Neuronal stem cell (in vitro differentiated cells): ENCODE results near the gene STAB1.

Source experiments
- DNase-seq: peaks from one replicate; pipeline ENCODE4 v3.0.0-alpha.2; 2013; ENCODE audit warnings: low spot score
- H2AFZ ChIP-seq: one replicate; pipeline ENCODE4 v1.6.1; 2013; ENCODE audit warnings: mild to moderate bottlenecking, low read length, inconsistent platforms
- H2AK5ac ChIP-seq: 2 replicates; pipeline ENCODE4 v1.6.1; 2013; ENCODE audit warnings: low read depth, mild to moderate bottlenecking, inconsistent platforms, low read length, moderate library complexity, mixed read lengths
- H2BK120ac ChIP-seq: 2 replicates; pipeline ENCODE4 v1.6.1; 2013; ENCODE audit warnings: low read depth, mild to moderate bottlenecking, inconsistent platforms, low read length, moderate library complexity, mixed read lengths
- H2BK12ac ChIP-seq: one replicate; pipeline ENCODE4 v1.6.1; 2013; ENCODE audit warnings: low read length, inconsistent platforms
- H2BK15ac ChIP-seq: 2 replicates; pipeline ENCODE4 v1.6.1; 2013; ENCODE audit warnings: mild to moderate bottlenecking, low read length, inconsistent platforms, mixed read lengths
- H2BK5ac ChIP-seq: one replicate; pipeline ENCODE4 v1.6.1; 2013; ENCODE audit warnings: inconsistent platforms, mild to moderate bottlenecking, low read length, moderate library complexity
- H3K14ac ChIP-seq: one replicate; pipeline ENCODE4 v1.6.1; 2013; ENCODE audit warnings: low read length, inconsistent platforms
- H3K18ac ChIP-seq: 2 replicates; pipeline ENCODE4 v1.6.1; 2013; ENCODE audit warnings: low read length, inconsistent platforms
- H3K23ac ChIP-seq: 2 replicates; pipeline ENCODE4 v1.6.1; 2013; ENCODE audit warnings: low read depth, mild to moderate bottlenecking, mixed read lengths, low read length, inconsistent platforms; ENCODE audit not compliant: poor library complexity
- H3K27ac ChIP-seq: replicated peaks from 3 replicates; pipeline ENCODE4 v1.5.1; 2013; ENCODE audit warnings: low read length, inconsistent platforms
- H3K27me3 ChIP-seq, 3 experiments: 2 replicates each; pipeline ENCODE4 v1.6.1; 2013; ENCODE audit warnings: low read length in 3 of 3, mild to moderate bottlenecking in 2 of 3, inconsistent platforms in 1 of 3, low read depth in 1 of 3, mixed read lengths in 1 of 3, moderate library complexity in 1 of 3; ENCODE audit not compliant: control insufficient read depth in 3 of 3, insufficient read depth in 3 of 3
- H3K36me3 ChIP-seq, 2 donors: replicated peaks in 1 of 2; 2 replicates each; pipeline ENCODE4 v1.6.1; 2013; ENCODE audit warnings: low read length in 2 of 2; ENCODE audit not compliant: control insufficient read depth in 2 of 2, insufficient read depth in 2 of 2
- H3K4ac ChIP-seq: 2 replicates; pipeline ENCODE4 v1.6.1; 2013; ENCODE audit warnings: inconsistent platforms, mild to moderate bottlenecking, low read length, moderate library complexity
- H3K4me1 ChIP-seq, 2 donors: 1 replicate in 1 of 2; 2 replicates in 1 of 2; pipeline ENCODE4 v1.6.1; 2013; ENCODE audit warnings: low read length in 2 of 2, low read depth in 1 of 2; ENCODE audit not compliant: control insufficient read depth in 2 of 2, insufficient read depth in 1 of 2
- H3K4me2 ChIP-seq: one replicate; pipeline ENCODE4 v1.6.1; 2013; ENCODE audit warnings: mild to moderate bottlenecking, low read length, inconsistent platforms; ENCODE audit not compliant: insufficient read depth, poor library complexity, severe bottlenecking
- H3K4me3 ChIP-seq, 2 donors: 2 replicates each; pipeline ENCODE4 v1.5.1; 2013; ENCODE audit warnings: low read length in 2 of 2, mild to moderate bottlenecking in 2 of 2, inconsistent platforms in 1 of 2, moderate library complexity in 1 of 2
- H3K79me1 ChIP-seq: one replicate; pipeline ENCODE4 v1.6.1; 2013; ENCODE audit warnings: low read depth, mild to moderate bottlenecking, inconsistent platforms, low read length, moderate library complexity
- H3K9ac ChIP-seq: one replicate; pipeline ENCODE4 v1.6.1; 2013; ENCODE audit warnings: mild to moderate bottlenecking, low read depth, low read length, inconsistent platforms; ENCODE audit not compliant: poor library complexity
- H3K9me3 ChIP-seq, 2 donors: replicated peaks in 1 of 2; 2 replicates each; pipeline versions ENCODE3 to v1.6.1; 2013; ENCODE audit warnings: low read length in 2 of 2, mild to moderate bottlenecking in 2 of 2, inconsistent platforms in 1 of 2, low read depth in 1 of 2, mixed read lengths in 1 of 2, moderate library complexity in 1 of 2; ENCODE audit not compliant: control insufficient read depth in 2 of 2, insufficient read depth in 1 of 2
- H4K8ac ChIP-seq: one replicate; pipeline ENCODE4 v1.6.1; 2013; ENCODE audit warnings: low read depth, mild to moderate bottlenecking, inconsistent platforms, low read length, moderate library complexity
- H4K91ac ChIP-seq: one replicate; pipeline ENCODE4 v1.6.1; 2013; ENCODE audit warnings: low read length, low read depth, mild to moderate bottlenecking, inconsistent platforms; ENCODE audit not compliant: poor library complexity
- WGBS, 2 donors: extraction: QIAGEN DNeasy Blood & Tissue Kit; methylation state at CpG; one replicate each; pipeline ENCODE4 v1.1.7; 2013; ENCODE audit warnings: missing lambda C conversion rate in 2 of 2, mixed read lengths in 1 of 2; ENCODE audit not compliant: insufficient read length in 2 of 2, insufficient replicate concordance in 1 of 2; ENCODE audit errors: extremely low coverage in 2 of 2; 5-methylcytosine and 5-hydroxymethylcytosine counted together

Gene STAB1

DNA sequence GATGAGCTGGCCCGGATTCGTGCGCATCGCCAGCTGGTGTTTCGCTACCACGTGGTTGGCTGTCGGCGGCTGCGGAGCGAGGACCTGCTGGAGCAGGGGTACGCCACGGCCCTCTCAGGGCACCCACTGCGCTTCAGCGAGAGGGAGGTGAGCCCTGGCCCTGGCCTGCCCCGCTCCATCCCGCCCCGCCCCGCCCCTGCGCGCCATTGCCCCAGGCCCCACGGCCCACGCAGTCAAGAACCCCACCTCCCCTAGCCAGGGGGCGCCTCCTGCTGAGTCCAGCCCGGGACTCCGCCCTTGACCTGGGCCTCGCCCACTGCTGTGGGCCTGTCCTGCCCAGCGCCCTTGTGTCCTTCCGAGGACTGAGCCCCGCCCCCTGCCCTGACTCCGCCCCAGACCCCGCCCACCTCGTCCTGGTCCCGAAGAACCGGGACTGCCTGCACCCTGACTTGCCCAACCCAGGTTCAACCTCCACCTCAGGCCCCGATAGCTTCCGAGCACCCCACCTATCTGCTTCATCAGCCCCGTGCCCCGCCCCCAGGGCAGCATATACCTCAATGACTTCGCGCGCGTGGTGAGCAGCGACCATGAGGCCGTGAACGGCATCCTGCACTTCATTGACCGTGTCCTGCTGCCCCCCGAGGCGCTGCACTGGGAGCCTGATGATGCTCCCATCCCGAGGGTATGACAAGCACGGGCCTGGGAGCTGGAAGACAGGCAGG lies 23.7 kb downstream of the STAB1 start:
- no peak for DNase-seq
- no peak overlapping the region for H4K91ac ChIP-seq
- H3K27me3 ChIP-seq: peaks cover 2 to 30% (median 9%) of the 10 kb centered on the region in 3 experiments
- peak overlapping the region in 1 of 2 donors; percentile 73 for H3K4me3 ChIP-seq
- peak overlapping the region; percentile 92 for H4K8ac ChIP-seq
- peak overlapping the region; percentile 54 for H2BK15ac ChIP-seq
- H3K18ac ChIP-seq: peak overlapping the region; percentile 88
- peak overlapping the region; percentile 90 for H3K14ac ChIP-seq
- peaks cover 4 to 7% of the 10 kb centered on the region in 2 donors for H3K36me3 ChIP-seq
- H3K4ac ChIP-seq: peak overlapping the region; percentile 6
- no peak overlapping the region for H2AFZ ChIP-seq
- peak overlapping the region; percentile 34 for H3K4me2 ChIP-seq
- H2BK5ac ChIP-seq: no peak overlapping the region
- H3K27ac ChIP-seq: no peak overlapping the region
- no peaks in the 10 kb centered on the region for H3K9me3 ChIP-seq
- peak overlapping the region; percentile 46 for H3K9ac ChIP-seq
- H3K23ac ChIP-seq: peak overlapping the region; percentile 95
- H2AK5ac ChIP-seq: peak overlapping the region; percentile 25
- H3K4me1 ChIP-seq: peaks cover 0 to 6% of the 10 kb centered on the region in 2 donors
- H2BK12ac ChIP-seq: peak overlapping the region; percentile 73
- no peak overlapping the region for H2BK120ac ChIP-seq
- WGBS, 2 donors: no CpG with 5 or more reads among the region's 50 CpGs
- H3K79me1 ChIP-seq: peaks cover 2% of the 10 kb centered on the region

DNA sequence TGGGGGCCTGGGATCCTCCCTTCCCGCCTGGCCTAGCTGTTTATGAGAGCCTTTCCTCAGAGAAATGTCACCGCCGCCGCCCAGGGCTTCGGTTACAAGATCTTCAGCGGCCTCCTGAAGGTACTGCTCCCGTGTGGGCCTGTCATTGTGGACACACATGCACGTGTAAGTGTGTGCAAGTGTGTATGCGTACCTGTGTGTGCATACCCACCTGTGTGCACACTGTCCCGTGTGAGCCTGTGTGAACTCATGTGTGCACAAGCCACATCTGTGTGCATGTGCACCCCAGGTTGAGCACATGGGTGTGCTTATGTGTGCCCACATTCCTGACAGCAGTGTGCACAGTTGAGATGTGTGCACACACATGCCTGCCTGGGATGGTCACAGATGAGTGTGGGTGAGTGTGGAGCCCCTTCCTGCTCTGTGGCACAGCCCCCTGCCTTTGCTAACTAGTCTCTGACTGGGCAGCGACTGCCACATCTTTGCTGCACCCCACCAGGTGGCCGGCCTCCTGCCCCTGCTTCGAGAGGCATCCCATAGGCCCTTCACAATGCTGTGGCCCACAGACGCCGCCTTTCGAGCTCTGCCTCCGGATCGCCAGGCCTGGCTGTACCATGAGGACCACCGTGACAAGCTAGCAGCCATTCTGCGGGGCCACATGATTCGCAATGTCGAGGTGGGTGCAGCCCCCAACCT lies 24.5 kb downstream of the STAB1 start:
- no peak overlapping the region for H4K8ac ChIP-seq
- no CpG with 5 or more reads among the region's 22 CpGs for WGBS, 2 donors

DNA sequence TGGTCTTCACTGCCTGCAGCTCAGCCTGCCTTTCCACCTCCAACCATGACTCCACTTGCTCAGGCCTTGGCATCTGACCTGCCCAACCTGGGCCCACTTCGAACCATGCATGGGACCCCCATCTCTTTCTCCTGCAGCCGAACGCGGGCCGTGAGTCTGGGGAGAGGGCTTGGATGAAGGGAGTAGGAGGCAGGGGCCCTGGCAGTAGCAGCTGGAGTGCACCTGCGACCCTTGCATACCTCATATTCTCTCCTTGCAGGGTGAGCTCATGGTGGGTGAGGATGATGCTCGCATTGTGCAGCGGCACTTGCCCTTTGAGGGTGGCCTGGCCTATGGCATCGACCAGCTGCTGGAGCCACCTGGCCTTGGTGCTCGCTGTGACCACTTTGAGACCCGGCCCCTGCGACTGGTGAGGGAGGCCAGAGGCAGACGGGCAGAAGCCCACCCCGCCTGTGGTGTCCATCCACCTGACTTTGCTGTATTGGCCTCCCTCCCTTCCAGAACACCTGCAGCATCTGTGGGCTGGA lies 25.1 kb downstream of the STAB1 start:
- Histone ChIP-seq H4K91ac (no peak overlapping the region), H2AFZ (no peak overlapping the region), H4K8ac (no peak overlapping the region), H2BK120ac (no peak overlapping the region), H3K9ac (peak overlapping the region; percentile 44), H3K4me2 (no peak overlapping the region), H3K79me1 (peaks cover 2% of the 10 kb centered on the region), H3K9me3 (no peaks in the 10 kb centered on the region), H2BK5ac (no peak overlapping the region), H3K14ac (no peak overlapping the region), H3K27ac (no peak overlapping the region), H3K4me1 (peaks cover under 1 to 6% of the 10 kb centered on the region in 2 donors), H3K23ac (no peak overlapping the region), H3K36me3 (peaks cover 15 to 17% of the 10 kb centered on the region in 2 donors), H3K27me3 (peaks cover 2 to 17% (median 9%) of the 10 kb centered on the region in 3 experiments), H2AK5ac (peak overlapping the region; percentile 25), H3K4ac (peak overlapping the region; percentile 66), H3K18ac (peak overlapping the region; percentile 11), H3K4me3 (no peak overlapping the region), H2BK12ac (peak overlapping the region; percentile 41), H2BK15ac (no peak overlapping the region)
- WGBS, 2 donors: no CpG with 5 or more reads among the region's 14 CpGs
- no peak for DNase-seq

More for the DNA sequence above, 24.5 kb downstream of the STAB1 start:
- H3K4me3 ChIP-seq: peak overlapping the region in 1 of 2 donors; percentile 19
- H2BK120ac ChIP-seq: no peak overlapping the region
- H3K4me2 ChIP-seq: no peak overlapping the region
- no peak overlapping the region for H4K91ac ChIP-seq
- H3K4ac ChIP-seq: peak overlapping the region; percentile 6
- H2BK5ac ChIP-seq: no peak overlapping the region
- peak overlapping the region; percentile 71 for H3K18ac ChIP-seq
- peaks cover 2 to 23% (median 9%) of the 10 kb centered on the region in 3 experiments for H3K27me3 ChIP-seq
- no peak overlapping the region for H3K27ac ChIP-seq
- H3K4me1 ChIP-seq: peaks cover 0 to 6% of the 10 kb centered on the region in 2 donors
- peak overlapping the region; percentile 95 for H3K23ac ChIP-seq
- DNase-seq: no peak
- peak overlapping the region; percentile 41 for H2BK12ac ChIP-seq
- H2AFZ ChIP-seq: no peak overlapping the region
- peak overlapping the region; percentile 70 for H3K9ac ChIP-seq
- peaks cover 11 to 14% of the 10 kb centered on the region in 2 donors for H3K36me3 ChIP-seq
- peak overlapping the region; percentile 25 for H2AK5ac ChIP-seq
- H2BK15ac ChIP-seq: no peak overlapping the region
- no peak overlapping the region for H3K14ac ChIP-seq
- no peaks in the 10 kb centered on the region for H3K9me3 ChIP-seq
- peaks cover 2% of the 10 kb centered on the region for H3K79me1 ChIP-seq
